SK-MEL-5 (cell line): Measurements from ENCODE around the gene UBQLNL. TPM values are rescaled to one million over a fixed set of nuclear protein-coding genes. Genes with fewer than 3 reads are reported as not detected.

ENCODE experiments used
- DNase-seq: peaks from one replicate; pipeline ENCODE4 v3.0.0-alpha.2; 2016; ENCODE audit warnings: low read depth, low spot score
- in situ Hi-C: cut with HindIII; loops from 2 replicates; pipeline ENCODE4 v1.10.0; 2016; ENCODE audit warnings: low sequenced_read_pairs, high pct_unique_total_duplicates, low pct_unique_long_range_greater_than_20kb
- total RNA-seq: library from RNA; depleted of rRNA; stranded (reverse); fragments of >200 nt; shearing (Covaris generic); gene quantifications from 2 replicates; pipeline ENCODE4 v1.2.3, GENCODE V29; 2014; rRNA removed

Gene UBQLNL
- total RNA-seq, 1 experiment from 2014 or later = not detected

DNA sequence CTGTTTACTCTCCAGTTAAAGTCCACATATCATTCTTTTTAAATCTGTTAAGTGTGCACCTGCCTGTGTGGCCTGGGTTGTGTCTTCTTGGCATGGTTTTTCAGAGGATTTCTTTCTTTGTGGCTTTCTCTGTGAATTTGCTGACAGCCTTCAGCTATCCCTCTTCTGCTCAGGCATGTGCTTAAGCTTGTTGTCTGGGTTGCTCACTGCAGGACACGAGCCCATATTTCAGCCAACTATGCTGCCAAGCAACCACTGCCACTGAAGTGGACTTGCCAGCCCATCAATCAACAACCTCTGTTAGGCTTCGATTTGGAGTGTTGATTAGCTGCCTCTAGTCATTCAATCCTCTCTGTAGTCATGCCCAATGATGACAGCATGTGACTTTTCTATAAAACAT, 49.0 kb downstream of the UBQLNL start:
- no peak for DNase-seq
- in situ Hi-C loops = no loop called here

Other genes starting within 250 kb of the UBQLNL start
- 21.8 and 22.2 TPM in 2 replicates for gene HBE1, start 246.8 kb downstream of the UBQLNL start, total RNA-seq
- gene OR51B4, start 214.8 kb downstream of the UBQLNL start, total RNA-seq = 9.0 and 10.7 TPM in 2 replicates
- gene OR51B2, start 192.4 kb downstream of the UBQLNL start, total RNA-seq = 0.53 and 0.83 TPM in 2 replicates
- 15.1 and 15.8 TPM in 2 replicates for gene OR51B5, start 173.2 kb downstream of the UBQLNL start, total RNA-seq
- not detected in 2 replicates for gene OR51B6, start 165.2 kb downstream of the UBQLNL start, total RNA-seq
- gene OR51M1, start 132.9 kb downstream of the UBQLNL start, total RNA-seq = not detected in 2 replicates
- gene OR51Q1, start 94.6 kb downstream of the UBQLNL start, total RNA-seq = not detected in 2 replicates
- 0.63 TPM in 1 of 2 replicates, not detected in the other for gene OR51I1, start 75.2 kb downstream of the UBQLNL start, total RNA-seq
- gene OR51I2, start 67.4 kb downstream of the UBQLNL start, total RNA-seq = not detected in 2 replicates
- gene OR52D1, start 28.0 kb downstream of the UBQLNL start, total RNA-seq = not detected in 2 replicates
- not detected in 2 replicates for gene UBQLN3, start 6.7 kb downstream of the UBQLNL start, total RNA-seq
- gene OR52H1, start 31.8 kb upstream of the UBQLNL start, total RNA-seq = not detected in 2 replicates
- gene OR52B6, start 64.2 kb upstream of the UBQLNL start, total RNA-seq = not detected in 2 replicates
- gene TRIM6, start 79.9 kb upstream of the UBQLNL start, total RNA-seq = 9.8 and 11.6 TPM in 2 replicates
- gene TRIM34, start 108.3 kb upstream of the UBQLNL start, total RNA-seq = 13.2 and 13.3 TPM in 2 replicates
- 18.6 and 21.1 TPM in 2 replicates for gene TRIM5, start 168.4 kb upstream of the UBQLNL start, total RNA-seq
- gene TRIM22, start 173.1 kb upstream of the UBQLNL start, total RNA-seq = 3.9 TPM in 2 replicates
- not detected in 2 replicates for gene OR56B1, start 219.7 kb upstream of the UBQLNL start, total RNA-seq
- gene OR52N4, start 237.5 kb upstream of the UBQLNL start, total RNA-seq = not detected in 2 replicates